SU-DHL-6 (cell line): ENCODE measurements around the gene SLC29A2.
"Not testable (repeated sequence)": the region's sequence is repeated elsewhere in the genome, so short reads cannot be mapped to it uniquely, and the experiment has no call there.

Experiments
- H2AFZ ChIP-seq: fragments of 200-600 bp; sonication (generic); 2 replicates; pipeline ENCODE4 v1.6.1; 2014; ENCODE audit warnings: low read depth, mild to moderate bottlenecking, moderate library complexity, mixed read lengths, antibody characterized with exemption, low read length; ENCODE audit not compliant: severe bottlenecking
- H3F3A ChIP-seq: fragments of 200-600 bp; shearing (Covaris generic); 2 replicates; pipeline ENCODE4 v1.6.0; 2016; ENCODE audit warnings: antibody characterized with exemption, mild to moderate bottlenecking; ENCODE audit not compliant: insufficient read depth
- H3K27ac ChIP-seq: fragments of 200-600 bp; sonication (generic); 2 replicates; pipeline ENCODE4 v1.5.1; 2016; ENCODE audit warnings: low read depth, mild to moderate bottlenecking, low read length, moderate library complexity, mixed read lengths
- H3K27me3 ChIP-seq: fragments of 200-600 bp; sonication (generic), shearing (Covaris generic); 2 replicates; pipeline ENCODE4 v1.6.0; 2014; ENCODE audit warnings: mild to moderate bottlenecking, low read length
- H3K36me3 ChIP-seq: fragments of 200-600 bp; sonication (generic); 2 replicates; pipeline ENCODE4 v1.6.1; 2014; ENCODE audit warnings: mild to moderate bottlenecking, low read length, mixed read lengths
- H3K4me2 ChIP-seq: fragments of 300-600, 200-600 bp; shearing (Covaris generic), sonication (generic); 2 replicates; pipeline ENCODE4 v1.6.0; 2014; ENCODE audit warnings: low read length, low read depth, mild to moderate bottlenecking; ENCODE audit not compliant: poor library complexity, severe bottlenecking
- H3K4me3 ChIP-seq: fragments of 200-600 bp; sonication (generic); 2 replicates; pipeline ENCODE4 v1.5.1; 2014; ENCODE audit warnings: antibody characterized with exemption, low read length, mild to moderate bottlenecking, mixed read lengths; ENCODE audit not compliant: insufficient read depth, poor library complexity, severe bottlenecking
- H3K79me2 ChIP-seq: fragments of 200-600 bp; sonication (generic); 2 replicates; pipeline ENCODE4 v1.6.1; 2014; ENCODE audit warnings: mild to moderate bottlenecking, low read length, moderate library complexity; ENCODE audit not compliant: insufficient read depth
- H3K9ac ChIP-seq: fragments of 200-600 bp; sonication (generic); 2 replicates; pipeline ENCODE4 v1.7.0; 2014; ENCODE audit warnings: mild to moderate bottlenecking, low read length
- H3K9me2 ChIP-seq: fragments of 200-600 bp; sonication (generic); replicated peaks from 2 replicates; pipeline ENCODE4 v1.6.1; 2014; ENCODE audit warnings: low read length; ENCODE audit not compliant: insufficient read depth
- H3K9me3 ChIP-seq: fragments of 200-600 bp; sonication (generic); 2 replicates; pipeline ENCODE4 v1.6.1; 2014; ENCODE audit warnings: low read length, mixed read lengths; ENCODE audit not compliant: insufficient read depth
- H4K20me1 ChIP-seq: fragments of 200-600 bp; sonication (generic); 2 replicates; pipeline ENCODE4 v1.6.1; 2014; ENCODE audit warnings: low read depth, mild to moderate bottlenecking, antibody characterized with exemption, low read length, moderate library complexity, mixed read lengths
- EZH2phosphoT487 ChIP-seq: fragments of 200-600 bp; sonication (generic), shearing (Covaris generic); conservative IDR thresholded peaks from 2 replicates; pipeline ENCODE4 v1.6.1; 2018; ENCODE audit warnings: mild to moderate bottlenecking, antibody characterized with exemption, low read length, moderate library complexity, mixed read lengths
- TF ChIP-seq, protein P1 (sequence below): fragments of 200-600 bp; sonication (generic); IDR thresholded peaks from one replicate; pipeline ENCODE4 v1.5.1; 2017; ENCODE audit warnings: antibody characterized with exemption, mild to moderate bottlenecking, low read length, moderate library complexity; ENCODE audit not compliant: insufficient read depth, poor library complexity, severe bottlenecking

Gene SLC29A2

DNA sequence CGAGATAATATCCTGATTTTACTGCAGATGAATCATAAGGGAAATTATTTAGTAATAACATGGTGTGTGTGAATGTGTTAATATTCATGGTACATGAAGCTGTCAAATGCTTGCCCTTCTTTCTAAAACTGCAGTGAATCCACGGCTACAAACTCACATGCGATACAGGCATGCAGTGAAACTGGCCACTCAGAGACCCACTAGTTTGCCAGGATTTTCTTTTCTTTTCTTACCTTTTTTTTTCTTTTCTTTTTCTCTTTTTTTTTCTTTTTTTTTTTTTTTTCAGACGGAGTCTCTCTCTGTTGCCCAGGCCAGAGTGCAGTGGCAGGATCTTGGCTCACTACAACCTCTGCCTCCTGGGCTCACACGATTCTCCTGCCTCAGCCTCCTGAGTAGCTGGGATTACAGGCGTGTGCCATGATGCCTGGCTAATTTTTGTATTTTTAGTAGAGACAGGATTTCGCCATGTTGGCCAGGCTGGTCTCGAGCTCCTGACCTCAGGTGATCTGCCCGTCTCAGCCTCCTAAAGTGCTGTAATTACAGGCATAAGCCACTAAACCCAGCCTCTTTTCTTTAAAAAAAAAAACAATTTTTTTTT lies 2.2 kb upstream of the SLC29A2 start:
- not testable (repeated sequence) for H3K9me2 ChIP-seq, H2AFZ ChIP-seq

DNA sequence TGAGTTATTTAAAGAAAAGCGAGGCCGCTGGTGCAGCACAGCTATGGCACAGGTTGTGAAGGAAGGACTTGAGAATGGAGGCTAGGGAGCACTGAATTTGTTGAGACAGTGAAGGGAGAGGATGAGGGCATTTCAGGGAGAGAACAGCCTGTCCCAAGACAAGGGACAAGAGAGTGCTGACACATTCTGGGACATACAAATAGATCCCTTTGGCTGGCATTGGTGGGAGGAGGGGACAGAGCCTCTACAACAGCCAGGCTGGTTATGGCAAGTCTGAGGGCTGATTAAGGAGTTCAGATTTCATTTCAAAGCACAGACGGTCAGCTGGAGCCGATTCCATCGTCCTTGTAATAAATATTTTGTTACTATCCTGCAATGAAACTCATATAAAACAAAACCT lies 1.7 kb upstream of the SLC29A2 start:
- no peaks in the 10 kb centered on the region for H3K9me2 ChIP-seq
- H3K36me3 ChIP-seq, result no peaks in the 10 kb centered on the region
- H3K4me3 ChIP-seq, result no peak overlapping the region
- H3K9ac ChIP-seq, result no peak overlapping the region
- no peak overlapping the region for H3K27ac ChIP-seq
- no peak overlapping the region for H3K4me2 ChIP-seq
- H4K20me1 ChIP-seq, result no peaks in the 10 kb centered on the region
- H3F3A ChIP-seq, result peaks cover 13% of the 10 kb centered on the region
- H3K27me3 ChIP-seq, result no peaks in the 10 kb centered on the region
- H3K79me2 ChIP-seq, result no peaks in the 10 kb centered on the region
- H3K9me3 ChIP-seq, result no peaks in the 10 kb centered on the region
- TF ChIP-seq, protein P1, sequence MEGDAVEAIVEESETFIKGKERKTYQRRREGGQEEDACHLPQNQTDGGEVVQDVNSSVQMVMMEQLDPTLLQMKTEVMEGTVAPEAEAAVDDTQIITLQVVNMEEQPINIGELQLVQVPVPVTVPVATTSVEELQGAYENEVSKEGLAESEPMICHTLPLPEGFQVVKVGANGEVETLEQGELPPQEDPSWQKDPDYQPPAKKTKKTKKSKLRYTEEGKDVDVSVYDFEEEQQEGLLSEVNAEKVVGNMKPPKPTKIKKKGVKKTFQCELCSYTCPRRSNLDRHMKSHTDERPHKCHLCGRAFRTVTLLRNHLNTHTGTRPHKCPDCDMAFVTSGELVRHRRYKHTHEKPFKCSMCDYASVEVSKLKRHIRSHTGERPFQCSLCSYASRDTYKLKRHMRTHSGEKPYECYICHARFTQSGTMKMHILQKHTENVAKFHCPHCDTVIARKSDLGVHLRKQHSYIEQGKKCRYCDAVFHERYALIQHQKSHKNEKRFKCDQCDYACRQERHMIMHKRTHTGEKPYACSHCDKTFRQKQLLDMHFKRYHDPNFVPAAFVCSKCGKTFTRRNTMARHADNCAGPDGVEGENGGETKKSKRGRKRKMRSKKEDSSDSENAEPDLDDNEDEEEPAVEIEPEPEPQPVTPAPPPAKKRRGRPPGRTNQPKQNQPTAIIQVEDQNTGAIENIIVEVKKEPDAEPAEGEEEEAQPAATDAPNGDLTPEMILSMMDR, result no peak
- TF ChIP-seq EZH2phosphoT487, result no peak
- H2AFZ ChIP-seq, result no peak overlapping the region

More for the DNA sequence above, 2.2 kb upstream of the SLC29A2 start:
- not testable (repeated sequence) for H3K27ac ChIP-seq, H3K4me3 ChIP-seq, H3K79me2 ChIP-seq, H3K9ac ChIP-seq, H3K4me2 ChIP-seq, H3K9me3 ChIP-seq, H4K20me1 ChIP-seq, H3K27me3 ChIP-seq, H3K36me3 ChIP-seq
- peaks cover 13% of the 10 kb centered on the region for H3F3A ChIP-seq

DNA sequence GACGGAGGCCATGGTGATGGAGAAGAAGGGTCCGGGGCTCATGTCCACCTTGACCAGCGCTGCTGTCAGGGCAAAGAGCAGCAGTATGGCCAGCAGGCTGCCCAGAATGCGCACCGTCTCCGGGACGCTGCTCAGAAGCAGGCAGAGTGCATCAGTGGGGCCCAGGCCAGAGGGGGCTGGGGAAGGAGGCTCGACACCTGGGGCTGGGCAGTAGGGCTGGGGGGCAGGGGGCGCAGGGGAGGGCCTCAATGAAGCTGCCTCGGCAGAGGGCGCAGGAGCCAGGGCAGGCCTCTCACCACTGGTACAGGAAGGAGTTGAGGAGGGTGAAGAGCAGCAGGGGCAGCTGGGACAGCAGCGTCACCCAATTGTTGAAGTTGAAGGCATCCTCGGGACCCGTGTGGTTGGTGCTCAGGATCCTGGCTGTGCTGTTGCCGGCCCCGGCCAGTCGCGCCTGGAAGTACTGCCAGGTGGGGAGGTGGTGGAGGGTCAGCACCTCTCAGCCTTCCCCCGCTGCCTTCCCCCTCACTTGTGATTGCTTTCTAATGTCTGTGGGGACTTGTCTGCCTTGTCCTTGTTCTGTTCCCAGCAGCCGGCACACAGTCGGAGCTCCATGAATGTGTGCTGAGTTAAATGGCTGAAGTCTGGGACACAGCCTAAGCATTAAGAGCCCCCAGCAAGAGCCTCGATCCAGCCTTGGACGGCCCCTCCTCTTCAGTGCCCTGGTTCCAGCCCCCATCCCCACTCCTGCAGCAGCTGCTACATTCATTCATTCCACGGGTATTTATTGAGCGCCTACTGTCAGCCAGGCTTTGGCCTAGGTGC lies 2.3 kb downstream of the SLC29A2 start:
- Histone ChIP-seq H2AFZ (no peak overlapping the region), H3K27me3 (no peaks in the 10 kb centered on the region), H3K27ac (no peak overlapping the region), H3F3A (peaks cover 13% of the 10 kb centered on the region), H3K36me3 (no peaks in the 10 kb centered on the region), H3K9ac (no peak overlapping the region), H3K9me3 (no peaks in the 10 kb centered on the region), H4K20me1 (no peaks in the 10 kb centered on the region), H3K79me2 (no peaks in the 10 kb centered on the region), H3K4me2 (no peak overlapping the region), H3K4me3 (no peak overlapping the region), H3K9me2 (no peaks in the 10 kb centered on the region)
- no peak for TF ChIP-seq EZH2phosphoT487
- TF ChIP-seq, protein P1, result no peak

DNA sequence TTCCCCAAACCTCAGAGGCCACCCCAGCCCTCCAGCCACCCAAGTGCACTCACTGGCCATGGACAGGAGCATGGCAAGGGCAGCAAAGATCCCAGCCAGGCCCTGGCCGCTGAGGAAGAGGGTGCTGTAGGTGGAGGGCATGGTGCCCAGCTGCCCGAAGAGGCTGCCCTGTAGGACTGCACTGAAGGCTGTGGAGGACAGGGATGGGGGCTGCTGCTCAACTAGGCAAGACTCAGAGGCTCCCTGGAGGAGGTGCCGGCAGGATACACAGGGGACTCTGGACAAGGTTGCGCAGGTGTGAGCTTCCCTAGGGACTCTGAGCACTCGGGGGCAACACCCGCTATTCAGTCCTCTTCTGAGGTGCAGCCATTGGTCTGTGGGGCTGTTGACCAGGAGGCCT lies 3.1 kb downstream of the SLC29A2 start:
- H3K27me3 ChIP-seq, result no peaks in the 10 kb centered on the region
- H3K9me3 ChIP-seq, result no peaks in the 10 kb centered on the region
- no peak overlapping the region for H3K4me3 ChIP-seq

More for the DNA sequence above, 3.1 kb downstream of the SLC29A2 start:
- H3K4me2 ChIP-seq, result no peak overlapping the region
- no peak overlapping the region for H3K9ac ChIP-seq
- no peaks in the 10 kb centered on the region for H3K79me2 ChIP-seq
- H4K20me1 ChIP-seq, result no peaks in the 10 kb centered on the region
- no peaks in the 10 kb centered on the region for H3K9me2 ChIP-seq
- TF ChIP-seq EZH2phosphoT487, result no peak
- TF ChIP-seq, protein P1, result no peak
- peaks cover 11% of the 10 kb centered on the region for H3F3A ChIP-seq
- no peaks in the 10 kb centered on the region for H3K36me3 ChIP-seq
- no peak overlapping the region for H3K27ac ChIP-seq
- H2AFZ ChIP-seq, result no peak overlapping the region
